ENCODE data around the gene CFAP100. TPM values are rescaled to one million over a fixed set of nuclear protein-coding genes. Genes with fewer than 3 reads are reported as not detected.

Gene CFAP100
- total and polyA plus RNA-seq, 10 of the 15 experiments (the other 5 are each of a cell fraction or from before 2014, with no cell fraction given) = 0.04 to 0.27 TPM; not detected in 8

DNA sequence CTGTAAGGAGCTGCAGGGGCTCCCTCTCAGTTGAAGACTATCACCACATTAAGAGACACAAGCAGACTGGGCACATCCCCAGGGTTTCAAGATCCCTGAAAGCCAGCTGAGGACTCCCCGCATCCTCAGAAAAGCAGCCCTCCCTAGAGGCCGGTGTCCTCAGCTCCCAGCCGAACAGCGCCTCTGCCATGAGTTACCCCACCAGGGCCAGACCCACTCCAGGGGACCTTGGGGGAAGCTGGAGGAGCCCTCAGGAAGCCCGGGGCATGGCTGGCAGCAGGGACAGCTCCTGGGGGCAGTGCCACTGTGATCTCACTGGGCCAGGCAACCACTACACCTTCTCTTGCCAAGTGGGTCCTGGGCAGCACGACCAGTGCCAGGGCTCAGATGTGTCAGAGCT lies 45.6 kb upstream of the CFAP100 start:
- H3K79me2 ChIP-seq (ENCODE audit: control insufficient read depth, insufficient read depth, low read length) = no peaks in the 10 kb centered on the region
- no TSS peak for BruUV-seq (replicated peaks)
- H3K27me3 ChIP-seq (replicated peaks in 1 of 2; ENCODE audit: control insufficient read depth in 2 of 2, insufficient read depth in 2 of 2, low read length in 1 of 2) = no peaks in the 10 kb centered on the region; a peak in 1 of 4 replicates
- ChIA-PET RAD21 (ENCODE audit: unreplicated experiment) (interaction anchor here (0.9 kb wide), 1 partner anchor 40 kb away, joined by 3 read pairs; no protein-coding TSS in a partner anchor), CTCF (interaction anchor here (0.7 to 1.4 kb wide), 2 partner anchors 40 to 125 kb away, joined by 3 to 4 read pairs; no protein-coding TSS in a partner anchor), SMC1A (ENCODE audit: uncharacterized antibody, unreplicated experiment) (no interaction called here), POLR2A (no interaction called here)
- no peaks in the 10 kb centered on the region for H3K9me3 ChIP-seq (replicated peaks; ENCODE audit: control insufficient read depth, insufficient read depth, low read length)
- ATAC-seq = no peak
- no peaks in the 10 kb centered on the region for H3K36me3 ChIP-seq (ENCODE audit: control insufficient read depth in 2 of 2, insufficient read depth in 2 of 2, low read length in 1 of 2)
- no peak overlapping the region for H3K4me2 ChIP-seq (ENCODE audit: control insufficient read depth, insufficient read depth)
- H4K20me1 ChIP-seq (ENCODE audit: control insufficient read depth, insufficient read depth) = no peaks in the 10 kb centered on the region
- H3K4me3 ChIP-seq = no peak overlapping the region
- in situ Hi-C loops (cut with MboI) = no loop called here
- 60% methylated on average over 6 of the region's 6 CpGs for WGBS (ENCODE audit: insufficient coverage, insufficient replicate concordance, low lambda C conversion rate, missing lambda C conversion rate)
- no peak for FAIRE-seq
- H3K27ac ChIP-seq (ENCODE audit: control insufficient read depth, insufficient read depth) = no peak overlapping the region
- TF ChIP-seq JUND (IDR thresholded peaks at IDR 0.05; ENCODE audit: low read depth, low read length) = no peak
- no peak for TF ChIP-seq BRCA1 (IDR thresholded peaks at IDR 0.05; ENCODE audit: low read depth, low read length)
- no peak for TF ChIP-seq BMI1 (IDR thresholded peaks at IDR 0.05; ENCODE audit: borderline replicate concordance)
- no peak for TF ChIP-seq ETV6 (conservative IDR thresholded peaks at IDR 0.05 in 1 of 2, IDR thresholded peaks at IDR 0.05 in 1 of 2; ENCODE audit: borderline replicate concordance in 1 of 2, low read depth in 1 of 2)
- TF ChIP-seq MTA2 (IDR thresholded peaks at IDR 0.05; ENCODE audit: low read depth) = no peak
- no peak for TF ChIP-seq SP1 (IDR thresholded peaks at IDR 0.05; ENCODE audit: low read depth, low read length)
- TF ChIP-seq KLF5 (IDR thresholded peaks at IDR 0.05; ENCODE audit: partially characterized antibody) = no peak
- TF ChIP-seq, protein P1, sequence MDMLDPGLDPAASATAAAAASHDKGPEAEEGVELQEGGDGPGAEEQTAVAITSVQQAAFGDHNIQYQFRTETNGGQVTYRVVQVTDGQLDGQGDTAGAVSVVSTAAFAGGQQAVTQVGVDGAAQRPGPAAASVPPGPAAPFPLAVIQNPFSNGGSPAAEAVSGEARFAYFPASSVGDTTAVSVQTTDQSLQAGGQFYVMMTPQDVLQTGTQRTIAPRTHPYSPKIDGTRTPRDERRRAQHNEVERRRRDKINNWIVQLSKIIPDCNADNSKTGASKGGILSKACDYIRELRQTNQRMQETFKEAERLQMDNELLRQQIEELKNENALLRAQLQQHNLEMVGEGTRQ (IDR thresholded peaks at IDR 0.05; ENCODE audit: borderline replicate concordance, low read depth, low read length) = no peak
- no peak for TF ChIP-seq BCL11A (IDR thresholded peaks at IDR 0.05; ENCODE audit: low read depth, low read length)
- no peak for TF ChIP-seq BACH1 (IDR thresholded peaks at IDR 0.05; ENCODE audit: borderline replicate concordance)
- no peak for TF ChIP-seq RAD21 (IDR thresholded peaks at IDR 0.05; ENCODE audit: insufficient read depth, low read depth, low read length)
- TF ChIP-seq, protein P2, sequence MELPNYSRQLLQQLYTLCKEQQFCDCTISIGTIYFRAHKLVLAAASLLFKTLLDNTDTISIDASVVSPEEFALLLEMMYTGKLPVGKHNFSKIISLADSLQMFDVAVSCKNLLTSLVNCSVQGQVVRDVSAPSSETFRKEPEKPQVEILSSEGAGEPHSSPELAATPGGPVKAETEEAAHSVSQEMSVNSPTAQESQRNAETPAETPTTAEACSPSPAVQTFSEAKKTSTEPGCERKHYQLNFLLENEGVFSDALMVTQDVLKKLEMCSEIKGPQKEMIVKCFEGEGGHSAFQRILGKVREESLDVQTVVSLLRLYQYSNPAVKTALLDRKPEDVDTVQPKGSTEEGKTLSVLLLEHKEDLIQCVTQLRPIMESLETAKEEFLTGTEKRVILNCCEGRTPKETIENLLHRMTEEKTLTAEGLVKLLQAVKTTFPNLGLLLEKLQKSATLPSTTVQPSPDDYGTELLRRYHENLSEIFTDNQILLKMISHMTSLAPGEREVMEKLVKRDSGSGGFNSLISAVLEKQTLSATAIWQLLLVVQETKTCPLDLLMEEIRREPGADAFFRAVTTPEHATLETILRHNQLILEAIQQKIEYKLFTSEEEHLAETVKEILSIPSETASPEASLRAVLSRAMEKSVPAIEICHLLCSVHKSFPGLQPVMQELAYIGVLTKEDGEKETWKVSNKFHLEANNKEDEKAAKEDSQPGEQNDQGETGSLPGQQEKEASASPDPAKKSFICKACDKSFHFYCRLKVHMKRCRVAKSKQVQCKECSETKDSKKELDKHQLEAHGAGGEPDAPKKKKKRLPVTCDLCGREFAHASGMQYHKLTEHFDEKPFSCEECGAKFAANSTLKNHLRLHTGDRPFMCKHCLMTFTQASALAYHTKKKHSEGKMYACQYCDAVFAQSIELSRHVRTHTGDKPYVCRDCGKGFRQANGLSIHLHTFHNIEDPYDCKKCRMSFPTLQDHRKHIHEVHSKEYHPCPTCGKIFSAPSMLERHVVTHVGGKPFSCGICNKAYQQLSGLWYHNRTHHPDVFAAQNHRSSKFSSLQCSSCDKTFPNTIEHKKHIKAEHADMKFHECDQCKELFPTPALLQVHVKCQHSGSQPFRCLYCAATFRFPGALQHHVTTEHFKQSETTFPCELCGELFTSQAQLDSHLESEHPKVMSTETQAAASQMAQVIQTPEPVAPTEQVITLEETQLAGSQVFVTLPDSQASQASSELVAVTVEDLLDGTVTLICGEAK (IDR thresholded peaks at IDR 0.05; ENCODE audit: borderline replicate concordance) = no peak
- no peak for TF ChIP-seq EP300 (IDR thresholded peaks at IDR 0.05; ENCODE audit: borderline replicate concordance in 1 of 2, control insufficient read depth in 1 of 2, low read depth in 2 of 2, low read length in 2 of 2)
- TF ChIP-seq POLR2AphosphoS5 (IDR thresholded peaks at IDR 0.05; ENCODE audit: low read length) = no peak
- no peak for TF ChIP-seq NR2C1 (IDR thresholded peaks at IDR 0.05)
- H3K4me1 ChIP-seq (ENCODE audit: control insufficient read depth, insufficient read depth, low read length) = no peaks in the 10 kb centered on the region
- H3K9ac ChIP-seq (ENCODE audit: control insufficient read depth, insufficient read depth, low read length) = no peak overlapping the region
- DNase-seq (ENCODE audit: low read depth, low spot score) = no peak
- intact Hi-C loops (cut with micrococcal nuclease; ENCODE audit: unreplicated experiment) = no loop called here
- no peak overlapping the region for H2AFZ ChIP-seq (ENCODE audit: control insufficient read depth, low read depth, low read length)

Measured in GM12878 (cell line).